Activated T-helper 1 cell treated with anti-CD3 and anti-CD28 coated beads, Interleukin-12 subunit alpha, Interleukin-12 subunit beta, Interleukin-2, Interleukin-4 antibody, amounts not matched to agents 30 ng/mL and 10 ng/mL and 1 ng/mL, durations not matched to agents 14 hours and 24 hours and 36 hours (primary cell): ENCODE measurements around the gene TTC6. TPM values are rescaled to one million over a fixed set of nuclear protein-coding genes. Genes with fewer than 3 reads are reported as not detected.
A peak's percentile ranks its signal among the peaks of the same experiment; 100 is the strongest.
"Not testable (repeated sequence)": the region's sequence is repeated elsewhere in the genome, so short reads cannot be mapped to it uniquely, and the experiment has no call there.

Experiments
- DNase-seq: peaks from one replicate; pipeline ENCODE4 v3.0.0; 2021; ENCODE audit warnings: low spot score
- H3K27ac Mint-ChIP-seq: one replicate; pipeline ENCODE4 v1.8.0; 2021; ENCODE audit warnings: mild to moderate bottlenecking, mixed read lengths
- H3K27me3 Mint-ChIP-seq: one replicate; pipeline ENCODE4 v1.8.0; 2022; ENCODE audit warnings: mild to moderate bottlenecking, moderate library complexity, mixed read lengths; ENCODE audit not compliant: insufficient read depth
- H3K36me3 Mint-ChIP-seq: one replicate; pipeline ENCODE4 v1.8.0; 2021; ENCODE audit warnings: low read depth, mixed read lengths
- H3K4me1 Mint-ChIP-seq: one replicate; pipeline ENCODE4 v1.8.0; 2021; ENCODE audit warnings: low read depth, mixed read lengths
- H3K4me3 Mint-ChIP-seq: one replicate; pipeline ENCODE4 v1.8.0; 2021; ENCODE audit warnings: mild to moderate bottlenecking, moderate library complexity, mixed read lengths
- H3K9me3 Mint-ChIP-seq: one replicate; pipeline ENCODE4 v1.8.0; 2021; ENCODE audit warnings: mixed read lengths
- intact Hi-C: fragments of 100-400 bp; cut with micrococcal nuclease; formaldehyde crosslinking; loops from one replicate; pipeline ENCODE4 v1.15.1; 2024
- total RNA-seq: library from RNA; stranded (reverse); gene quantifications from 2 replicates; pipeline ENCODE4 v1.2.3, GENCODE V29; 2022

Gene TTC6, protein sequence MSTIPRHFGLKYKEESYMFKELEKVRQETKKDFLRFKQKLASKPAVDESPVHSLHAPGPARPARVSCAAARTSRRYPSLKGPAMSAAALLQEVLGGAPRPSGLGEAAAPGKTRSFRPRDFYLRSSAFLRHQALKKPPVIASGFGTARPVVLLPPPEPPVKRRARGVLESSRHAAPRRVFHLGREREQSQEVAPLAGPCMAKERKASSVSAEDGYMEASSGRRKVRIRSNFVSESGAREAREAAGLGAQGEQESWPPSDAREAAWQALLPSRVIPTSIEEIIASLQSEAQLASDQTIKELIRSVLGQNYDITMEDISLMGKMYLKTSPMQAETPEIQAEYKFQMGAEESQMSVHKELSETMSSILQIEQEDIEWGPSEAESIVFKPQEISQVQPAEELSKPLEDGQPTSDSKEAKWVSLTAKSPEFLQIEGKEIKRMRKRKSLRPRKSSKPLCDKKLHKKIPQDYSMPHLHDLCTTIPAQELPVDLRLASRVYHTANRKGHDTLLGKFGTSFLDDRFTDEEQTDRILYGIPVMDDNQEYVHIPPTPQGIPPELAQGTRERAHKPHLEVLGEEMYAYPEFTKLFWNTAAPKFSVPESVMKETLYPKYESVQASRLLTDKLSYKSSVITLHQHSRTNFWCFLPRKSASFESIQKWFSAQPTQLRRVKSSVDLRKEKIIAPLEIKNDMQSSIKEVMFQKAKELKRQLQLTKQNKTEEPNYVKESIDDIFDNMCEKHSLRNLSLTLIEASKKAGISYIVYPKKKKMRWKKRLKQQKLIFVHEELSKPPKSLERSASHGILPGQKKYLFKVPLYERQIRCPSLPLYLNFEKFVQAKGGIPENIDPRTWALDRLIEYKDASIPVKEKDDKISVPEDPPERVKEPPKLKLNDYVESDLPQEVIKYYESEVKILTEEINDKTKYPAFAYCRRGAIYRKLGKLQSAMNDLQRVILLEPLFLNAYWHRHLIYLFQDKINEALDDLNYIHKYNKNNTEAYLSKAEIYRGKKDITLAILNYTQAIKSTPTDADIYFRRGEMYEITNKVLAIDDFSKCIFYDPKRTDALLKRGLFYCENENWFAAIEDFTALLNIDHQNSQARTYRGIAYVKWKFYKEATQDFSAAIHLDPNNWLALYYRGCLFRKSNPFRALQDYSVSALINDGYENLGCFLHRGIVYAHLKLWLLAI (N-terminal part only)
- not detected in 2 replicates for total RNA-seq

DNA sequence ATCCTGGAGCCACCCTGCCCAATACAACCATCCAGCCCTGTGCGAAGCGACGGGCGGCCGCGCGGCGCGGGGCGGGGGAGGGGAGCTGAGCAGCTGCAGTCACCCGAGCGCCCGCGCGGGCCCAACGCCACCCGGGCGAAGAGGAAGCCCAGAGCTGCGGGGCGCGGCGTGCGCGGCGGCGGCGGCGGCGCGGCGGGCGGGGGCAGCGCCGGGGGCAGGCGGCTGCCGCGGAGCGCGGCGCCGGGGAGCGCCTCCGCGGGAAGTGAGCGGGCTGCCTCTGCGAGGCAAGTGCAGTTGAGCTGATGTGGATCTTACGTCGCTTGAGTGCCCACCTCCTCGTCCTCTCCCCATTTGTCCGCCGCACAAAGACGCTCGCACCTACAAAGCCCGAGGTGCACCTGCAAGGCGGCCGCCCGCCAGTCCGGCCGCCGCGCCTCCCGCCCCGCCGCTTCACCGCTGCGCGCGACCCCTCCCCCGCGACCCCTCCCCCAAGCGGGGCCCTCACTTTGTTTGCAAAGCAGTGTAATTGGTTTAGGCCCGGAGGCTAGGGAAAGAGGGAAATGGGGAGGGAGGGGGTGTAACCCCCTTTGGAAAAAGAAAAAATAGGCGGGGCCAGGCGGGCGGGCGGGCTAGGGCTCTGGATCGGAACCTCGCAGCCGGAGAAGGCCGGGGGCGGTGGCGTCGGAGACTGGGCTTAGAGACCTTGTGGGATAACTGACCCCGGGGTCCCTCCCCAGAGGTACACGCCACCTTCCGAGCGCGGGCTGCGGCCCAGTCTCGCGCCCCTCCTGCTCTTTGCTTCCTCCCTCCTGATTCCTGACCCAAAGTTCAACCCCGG is at the start of gene TTC6, which contains the start of gene FOXA1:
Gene TTC6, plus strand, starts transcription at position 659 of the 838 bp plus-strand sequence. CDS start 26,436 bp downstream, outside the sequence.
Gene FOXA1, minus strand, starts transcription at position 279 of the 838 bp plus-strand sequence. Its CDS starts 277 bp downstream, at position 2.
- H3K27ac Mint-ChIP-seq: peak within 1 kb of the TSS; percentile 86
- peaks cover 8% of the 10 kb centered on the region for H3K9me3 Mint-ChIP-seq
- intact Hi-C loops: loop anchor here (2.0 to 5.0 kb wide), 4 partner anchors 662 to 1088 kb away; partner anchors contain the start of gene CLEC14A
- DNase-seq: no peak
- peak within 1 kb of the TSS; percentile 74 for H3K4me3 Mint-ChIP-seq
- peaks cover 13% of the 10 kb centered on the region for H3K4me1 Mint-ChIP-seq
- H3K36me3 Mint-ChIP-seq: peaks cover 2% of the 10 kb centered on the region
- H3K27me3 Mint-ChIP-seq: peaks cover 67% of the 10 kb centered on the region

DNA sequence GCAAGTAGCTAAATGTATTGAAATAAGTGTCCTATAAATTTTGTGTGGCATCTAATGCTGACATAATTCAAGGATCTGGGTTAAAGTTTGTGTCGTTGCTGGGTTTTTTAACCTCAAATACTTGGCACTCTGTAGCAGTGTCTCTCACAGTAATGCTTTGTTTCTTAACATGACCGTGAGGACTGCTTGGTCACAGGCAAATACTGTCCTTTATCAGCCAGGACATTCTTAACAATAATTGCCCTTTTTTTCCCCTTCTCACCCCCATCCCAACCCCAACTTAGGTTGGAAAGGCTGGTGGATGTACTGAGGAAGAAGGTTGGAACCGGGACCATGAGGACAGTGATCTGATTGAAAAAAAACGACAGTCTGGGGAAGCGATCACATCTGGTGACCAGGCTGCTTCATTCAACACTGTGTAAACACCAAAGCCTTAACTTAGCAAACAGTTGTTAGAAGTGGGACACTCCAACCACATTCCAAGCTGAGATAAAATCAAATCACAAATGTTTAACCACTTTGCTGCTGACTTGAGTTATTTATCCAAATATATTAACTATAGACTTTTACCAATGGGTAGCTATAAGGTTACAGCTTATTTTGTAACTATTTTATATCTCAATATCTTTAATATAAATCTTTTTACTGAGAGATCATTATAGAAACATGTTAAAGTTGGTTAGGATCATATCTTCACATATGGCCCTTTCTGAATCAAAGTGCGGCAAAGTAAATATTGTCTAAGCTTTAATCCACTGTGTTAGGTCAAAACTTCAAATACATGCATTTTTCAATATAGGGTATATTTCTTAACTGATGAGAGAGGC is 48.6 kb upstream of the TTC6 start:
- Mint-ChIP-seq H3K4me1 (no peaks in the 10 kb centered on the region), H3K27ac (no peak overlapping the region), H3K27me3 (no peaks in the 10 kb centered on the region), H3K4me3 (no peak overlapping the region), H3K36me3 (no peaks in the 10 kb centered on the region), H3K9me3 (no peaks in the 10 kb centered on the region)
- DNase-seq: no peak
- intact Hi-C loops: no loop called here

DNA sequence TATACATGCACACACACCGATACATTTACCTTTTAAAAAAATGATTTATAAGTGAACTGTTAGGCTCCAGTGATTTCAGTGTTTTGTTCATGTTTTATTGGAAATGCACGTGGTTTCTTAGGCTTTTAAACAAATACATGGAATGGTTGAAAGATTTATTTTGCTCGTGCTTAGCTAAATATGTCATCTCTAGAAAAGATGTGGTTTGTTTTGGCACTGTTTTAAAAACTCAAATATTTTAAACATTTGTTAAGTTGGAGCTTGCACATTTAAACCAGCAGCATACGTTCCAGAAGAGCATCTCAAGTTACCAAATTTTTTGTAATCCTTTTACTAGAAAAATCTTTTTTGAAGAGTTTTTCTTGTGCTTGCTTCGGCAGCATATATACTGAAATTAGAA is 44.9 kb upstream of the TTC6 start:
- no peak for DNase-seq
- H3K36me3 Mint-ChIP-seq: no peaks in the 10 kb centered on the region
- no peaks in the 10 kb centered on the region for H3K27me3 Mint-ChIP-seq
- no peaks in the 10 kb centered on the region for H3K4me1 Mint-ChIP-seq
- no peak overlapping the region for H3K4me3 Mint-ChIP-seq
- no peak overlapping the region for H3K27ac Mint-ChIP-seq
- intact Hi-C loops: no loop called here
- H3K9me3 Mint-ChIP-seq: no peaks in the 10 kb centered on the region

DNA sequence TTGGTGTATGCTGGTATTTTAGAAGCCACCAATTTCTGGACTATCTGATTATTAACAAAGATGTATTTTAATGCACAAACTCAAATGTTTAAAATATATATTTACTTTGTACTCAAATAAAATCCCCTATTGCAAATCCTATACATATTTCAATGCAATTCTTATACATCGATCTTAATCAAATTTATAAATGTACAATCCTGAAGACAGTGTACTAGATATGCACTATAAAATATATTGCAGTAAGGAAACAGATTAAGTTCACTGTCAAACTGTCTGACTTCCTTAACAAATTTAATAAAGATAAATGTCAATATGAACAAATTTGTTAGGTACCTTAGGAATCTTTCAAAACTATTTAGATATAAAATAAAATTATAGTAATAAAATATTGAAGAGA is 44.3 kb upstream of the TTC6 start:
- no peaks in the 10 kb centered on the region for H3K27me3 Mint-ChIP-seq
- no peak overlapping the region for H3K4me3 Mint-ChIP-seq
- intact Hi-C loops: no loop called here
- DNase-seq: no peak
- no peaks in the 10 kb centered on the region for H3K9me3 Mint-ChIP-seq
- H3K36me3 Mint-ChIP-seq: no peaks in the 10 kb centered on the region
- no peak overlapping the region for H3K27ac Mint-ChIP-seq
- H3K4me1 Mint-ChIP-seq: no peaks in the 10 kb centered on the region

DNA sequence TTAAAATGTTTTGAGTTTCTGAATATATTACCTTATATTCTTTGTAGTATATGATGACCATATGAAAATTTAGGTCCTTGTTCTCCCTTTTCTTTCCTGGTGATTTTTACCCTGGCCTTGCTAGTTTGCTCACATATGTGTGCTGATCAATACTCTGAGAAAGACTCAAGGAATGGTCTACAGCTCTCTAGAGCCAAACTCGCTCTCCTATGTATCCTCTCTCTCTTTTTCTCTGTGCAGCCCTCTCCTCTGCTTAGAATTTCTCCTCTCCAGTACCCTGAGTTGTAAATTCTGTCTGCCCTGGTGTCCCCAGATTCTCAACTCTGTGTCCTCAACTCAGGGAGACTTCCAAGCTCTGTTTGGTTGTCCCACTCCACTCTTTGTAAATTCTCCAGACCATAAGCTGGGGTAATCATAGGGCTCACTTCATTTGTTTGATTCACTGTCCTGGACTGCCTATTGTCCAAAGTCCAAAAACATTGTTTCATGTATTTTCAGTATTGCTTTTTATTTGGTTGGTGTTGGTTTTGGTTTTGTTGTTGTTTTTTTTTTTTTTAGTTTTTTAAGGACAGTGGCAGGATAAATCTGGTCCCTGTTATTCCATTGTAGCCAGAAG is 41.4 kb upstream of the TTC6 start:
- no peak for DNase-seq
- Mint-ChIP-seq H3K4me1 (no peaks in the 10 kb centered on the region), H3K36me3 (no peaks in the 10 kb centered on the region), H3K9me3 (peaks cover 10% of the 10 kb centered on the region), H3K27me3 (no peaks in the 10 kb centered on the region), H3K27ac (no peak overlapping the region), H3K4me3 (no peak overlapping the region)
- intact Hi-C loops: no loop called here

DNA sequence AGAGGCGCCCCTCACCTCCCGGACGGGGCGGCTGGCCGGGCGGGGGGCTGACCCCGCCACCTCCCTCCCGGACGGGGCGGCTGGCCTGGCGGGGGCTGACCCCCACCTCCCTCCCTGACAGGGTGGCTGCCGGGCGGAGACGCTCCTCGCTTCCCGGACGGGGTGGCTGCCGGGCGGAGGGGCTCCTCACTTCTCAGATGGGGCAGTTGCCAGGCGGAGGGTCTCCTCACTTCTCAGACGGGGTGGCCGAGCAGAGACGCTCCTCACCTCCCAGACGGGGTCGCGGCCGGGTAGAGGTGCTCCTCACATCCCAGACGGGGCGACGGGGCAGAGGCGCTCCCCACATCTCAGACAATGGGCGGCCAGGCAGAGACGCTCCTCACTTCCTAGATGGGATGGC is 39.8 kb upstream of the TTC6 start:
- H3K36me3 Mint-ChIP-seq, intact Hi-C loops, H3K4me1 Mint-ChIP-seq, H3K27ac Mint-ChIP-seq, H3K27me3 Mint-ChIP-seq, H3K4me3 Mint-ChIP-seq, DNase-seq: not testable (repeated sequence)
- peaks cover 10% of the 10 kb centered on the region for H3K9me3 Mint-ChIP-seq

DNA sequence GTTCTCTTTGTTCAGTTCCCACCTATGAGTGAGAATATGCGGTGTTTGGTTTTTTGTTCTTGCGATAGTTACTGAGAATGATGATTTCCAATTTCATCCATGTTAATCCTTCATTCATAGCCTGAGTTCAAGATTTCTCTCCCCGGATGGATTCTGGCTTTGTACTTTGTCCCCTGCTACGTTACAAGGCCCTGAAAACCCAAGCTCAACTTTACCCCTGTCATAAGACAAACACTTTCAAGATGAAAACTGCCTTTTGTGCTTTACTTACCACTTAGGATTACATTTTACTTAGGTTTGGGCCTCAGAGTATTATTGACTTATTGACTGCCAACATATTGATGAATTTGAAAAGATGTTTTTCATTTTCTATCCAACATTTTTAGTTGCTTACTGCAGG is 36.7 kb upstream of the TTC6 start:
- no peak overlapping the region for H3K4me3 Mint-ChIP-seq
- DNase-seq: no peak
- intact Hi-C loops: no loop called here
- no peaks in the 10 kb centered on the region for H3K36me3 Mint-ChIP-seq
- no peak overlapping the region for H3K27ac Mint-ChIP-seq
- peaks cover 10% of the 10 kb centered on the region for H3K9me3 Mint-ChIP-seq
- H3K27me3 Mint-ChIP-seq: no peaks in the 10 kb centered on the region
- H3K4me1 Mint-ChIP-seq: no peaks in the 10 kb centered on the region

DNA sequence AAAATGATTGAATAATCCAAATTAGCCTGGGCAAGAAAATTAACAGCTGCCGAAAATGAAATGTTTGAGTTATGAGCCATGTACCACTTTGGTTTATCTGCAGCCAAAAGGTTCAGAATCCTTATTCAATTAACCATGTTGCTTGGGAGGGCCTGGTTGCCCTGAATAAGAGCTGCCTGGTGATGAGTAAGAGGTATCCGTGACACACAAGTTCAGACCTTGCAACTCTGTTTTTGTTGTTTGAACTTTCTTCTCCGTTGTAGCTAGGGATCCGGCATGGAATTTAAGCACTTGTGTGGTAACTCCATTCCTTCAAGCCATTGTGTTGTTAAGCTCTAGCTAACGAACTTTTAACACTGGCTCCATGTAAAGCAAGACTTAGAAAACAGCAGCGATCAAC is 36.0 kb upstream of the TTC6 start:
- H3K4me1 Mint-ChIP-seq: no peaks in the 10 kb centered on the region
- H3K27me3 Mint-ChIP-seq: no peaks in the 10 kb centered on the region
- H3K36me3 Mint-ChIP-seq: no peaks in the 10 kb centered on the region
- intact Hi-C loops: no loop called here
- peaks cover 10% of the 10 kb centered on the region for H3K9me3 Mint-ChIP-seq
- no peak overlapping the region for H3K4me3 Mint-ChIP-seq
- H3K27ac Mint-ChIP-seq: no peak overlapping the region
- DNase-seq: no peak

DNA sequence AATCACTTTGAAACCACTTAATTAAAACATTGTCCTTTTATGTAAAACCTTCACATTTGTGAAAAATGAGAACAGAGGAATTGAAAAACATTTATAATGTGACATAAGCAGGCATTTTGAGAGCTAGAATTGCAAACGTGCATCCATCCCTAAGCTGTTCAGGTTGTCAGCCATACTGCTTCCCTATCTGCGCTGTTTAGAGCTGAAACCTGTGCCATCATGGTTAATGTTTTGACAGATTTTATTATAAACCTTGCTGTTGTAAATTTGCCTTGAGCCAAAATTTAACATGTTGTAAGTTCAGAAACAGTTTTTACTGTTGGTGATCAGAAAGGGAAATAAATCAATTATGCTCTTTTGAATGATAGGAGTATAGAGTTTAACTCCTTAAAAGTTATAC is 32.2 kb upstream of the TTC6 start:
- H3K27ac Mint-ChIP-seq: no peak overlapping the region
- H3K36me3 Mint-ChIP-seq: no peaks in the 10 kb centered on the region
- intact Hi-C loops: no loop called here

DNA sequence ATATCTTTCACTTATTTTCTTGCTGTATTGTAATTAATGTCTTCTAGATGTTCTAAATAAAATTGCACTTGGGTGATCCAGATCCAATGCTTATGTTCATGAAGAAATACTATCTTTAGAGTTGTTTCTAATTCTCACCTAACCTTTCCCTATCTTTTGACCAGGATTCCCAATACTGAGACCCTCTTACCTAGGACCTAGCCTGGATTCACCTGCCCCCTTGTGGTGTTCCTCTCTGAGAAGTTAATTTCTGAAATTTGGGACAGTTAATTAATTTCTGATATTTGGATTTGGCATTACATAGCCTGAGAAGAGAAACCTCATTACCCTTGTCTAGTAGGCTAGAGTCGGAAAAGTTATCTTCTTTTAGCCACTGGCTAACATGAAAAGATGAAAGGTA is 29.9 kb upstream of the TTC6 start:
- DNase-seq: no peak
- Mint-ChIP-seq H3K4me3 (no peak overlapping the region), H3K27ac (no peak overlapping the region), H3K4me1 (no peaks in the 10 kb centered on the region), H3K36me3 (no peaks in the 10 kb centered on the region), H3K9me3 (no peaks in the 10 kb centered on the region), H3K27me3 (no peaks in the 10 kb centered on the region)
- intact Hi-C loops: no loop called here

More for the DNA sequence above, 32.2 kb upstream of the TTC6 start:
- Mint-ChIP-seq H3K4me1 (no peaks in the 10 kb centered on the region), H3K4me3 (no peak overlapping the region), H3K27me3 (no peaks in the 10 kb centered on the region), H3K9me3 (no peaks in the 10 kb centered on the region)
- DNase-seq: no peak

DNA sequence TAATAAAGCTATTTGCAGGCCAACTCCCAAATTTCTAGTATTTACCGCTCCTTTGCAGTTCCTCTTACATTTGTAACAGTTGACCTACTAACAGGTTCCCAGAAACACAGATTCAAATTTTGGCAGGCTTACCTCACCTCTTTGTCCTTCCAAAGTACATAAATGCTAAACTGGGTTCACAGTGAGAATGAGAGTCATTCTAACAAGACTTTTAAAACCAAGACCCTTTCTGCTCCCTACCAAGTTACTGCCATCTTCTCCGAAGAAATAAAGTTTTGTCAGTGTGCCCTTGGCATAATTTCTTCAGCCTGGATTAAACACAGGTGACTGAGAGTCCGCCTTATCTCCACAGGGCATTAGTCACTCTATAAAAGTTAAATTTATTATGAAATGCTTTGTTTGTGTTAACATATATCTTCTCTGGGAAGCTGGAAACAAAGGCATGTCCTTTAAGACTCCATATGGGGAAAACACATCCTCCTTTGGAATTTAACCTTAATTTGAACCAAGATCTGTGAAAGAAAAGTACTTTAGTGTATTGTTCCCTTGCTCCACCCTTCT is 28.5 kb upstream of the TTC6 start:
- Mint-ChIP-seq H3K4me1 (no peaks in the 10 kb centered on the region), H3K27me3 (no peaks in the 10 kb centered on the region), H3K27ac (no peak overlapping the region), H3K36me3 (no peaks in the 10 kb centered on the region), H3K9me3 (no peaks in the 10 kb centered on the region), H3K4me3 (no peak overlapping the region)
- intact Hi-C loops: no loop called here
- no peak for DNase-seq
